ENCODE data around the gene NME4. TPM values are rescaled to one million over a fixed set of nuclear protein-coding genes. Genes with fewer than 3 reads are reported as not detected.

The NME4 gene
- polyA plus RNA-seq, 2 of the 4 experiments (the other 2 are of a cell fraction): 239 to 349 TPM

DNA sequence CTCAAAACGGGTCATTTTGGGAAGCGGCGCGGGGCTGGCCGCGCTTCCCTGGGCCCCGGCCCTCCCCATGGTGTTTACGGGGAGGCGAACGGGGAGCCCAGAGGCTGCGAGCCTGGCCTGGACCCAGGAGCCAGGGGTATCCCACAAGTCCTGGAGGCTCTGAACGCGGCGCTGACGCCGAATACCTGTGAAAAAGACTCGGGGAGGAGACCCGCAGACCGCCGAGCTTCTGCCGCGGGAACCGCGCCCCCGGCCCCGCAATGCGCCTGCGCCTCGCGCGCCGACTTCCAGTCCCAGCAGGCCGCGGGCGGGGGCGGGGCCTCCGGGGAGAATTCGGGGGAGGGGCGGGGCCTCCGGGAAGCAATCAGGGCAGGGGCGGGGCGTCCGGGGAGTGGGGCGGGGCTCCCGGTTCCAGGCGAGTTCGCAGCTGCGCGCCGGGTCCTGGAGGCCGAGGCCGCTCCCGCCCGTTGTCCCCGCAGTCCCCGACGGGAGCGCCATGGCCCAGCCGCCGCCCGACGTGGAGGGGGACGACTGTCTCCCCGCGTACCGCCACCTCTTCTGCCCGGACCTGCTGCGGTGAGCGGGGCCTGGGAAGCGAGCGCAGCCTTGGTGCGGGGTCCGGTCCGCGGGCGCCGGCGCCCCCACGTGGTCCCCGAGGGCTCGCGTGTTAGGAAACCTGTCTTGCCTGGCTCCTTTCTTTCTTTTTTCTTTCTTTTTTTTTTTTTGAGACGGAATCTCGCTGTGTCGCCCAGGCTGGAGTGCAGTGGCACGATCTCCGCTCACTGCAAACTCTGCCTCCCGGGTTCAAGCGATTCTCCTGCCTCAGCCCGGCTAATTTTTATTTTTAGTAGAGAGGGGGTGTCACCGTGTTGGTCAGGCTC is 4.7 kb downstream of the NME4 start, which contains the start of gene DECR2:
Gene DECR2, plus strand, starts transcription at position 418 of the 881 bp plus-strand sequence. Its CDS starts 79 bp downstream, at position 497.
- peak within 1 kb of the TSS; percentile 81 to 88 for H3K27ac ChIP-seq
- peak within 1 kb of the TSS; percentile 84 for H3K4me2 ChIP-seq
- H3K9me3 ChIP-seq: no peaks in the 10 kb centered on the region
- POLR2A ChIA-PET: interaction anchor here (0.6 to 1.7 kb wide), 10 partner anchors 12 to 330 kb away, joined by 3 to 6 read pairs (median 4); partner anchors contain the start of genes MRPL28 and RAB11FIP3
- WGBS (ENCODE audit: missing lambda C conversion rate): under 1% methylated on average over 35 of the region's 91 CpGs
- DNase-seq (ENCODE audit: low read depth in 1 of 2, low spot score in 1 of 2) (peak; percentile 80 to 93), ATAC-seq (peak; percentile 57 to 76), FAIRE-seq (no peak)
- CTCF ChIA-PET: interaction anchor here (0.6 to 2.3 kb wide), 8 partner anchors 9 to 339 kb away, joined by 3 to 14 read pairs (median 4); partner anchors contain the start of gene RAB11FIP3
- peaks cover 37% of the 10 kb centered on the region for H3K4me1 ChIP-seq
- peak within 1 kb of the TSS; percentile 64 for H3K4me3 ChIP-seq
- TF ChIP-seq, protein P1, sequence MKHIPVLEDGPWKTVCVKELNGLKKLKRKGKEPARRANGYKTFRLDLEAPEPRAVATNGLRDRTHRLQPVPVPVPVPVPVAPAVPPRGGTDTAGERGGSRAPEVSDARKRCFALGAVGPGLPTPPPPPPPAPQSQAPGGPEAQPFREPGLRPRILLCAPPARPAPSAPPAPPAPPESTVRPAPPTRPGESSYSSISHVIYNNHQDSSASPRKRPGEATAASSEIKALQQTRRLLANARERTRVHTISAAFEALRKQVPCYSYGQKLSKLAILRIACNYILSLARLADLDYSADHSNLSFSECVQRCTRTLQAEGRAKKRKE (CRISPR knock-in tag; IDR thresholded peaks at IDR 0.05; ENCODE audit: low read depth): no peak
- TF ChIP-seq NPAS2 (CRISPR knock-in tag; IDR thresholded peaks at IDR 0.05; ENCODE audit: borderline replicate concordance) (no peak), CBX2 (IDR thresholded peaks at IDR 0.05; ENCODE audit: borderline replicate concordance, low read depth) (no peak), RNF2 (IDR thresholded peaks at IDR 0.05; ENCODE audit: borderline replicate concordance, low read depth) (0 out of 2 replicates have a peak, but pooled peaks have one; percentile 36), JUN (IDR thresholded peaks at IDR 0.05) (peak; percentile 74 to 96), NR3C1 (IDR thresholded peaks at IDR 0.05) (no peak), FOXS1 (CRISPR knock-in tag; IDR thresholded peaks at IDR 0.05) (no peak), TFCP2L1 (CRISPR knock-in tag; IDR thresholded peaks at IDR 0.05) (0 out of 2 replicates have a peak, but pooled peaks have one; percentile 65), CHD2 (IDR thresholded peaks at IDR 0.05; ENCODE audit: low read length, partially characterized antibody) (no peak), PHF8 (IDR thresholded peaks at IDR 0.05; ENCODE audit: borderline replicate concordance, low read depth) (peak; percentile 70), SREBF2 (IDR thresholded peaks at IDR 0.05) (no peak), MYC (IDR thresholded peaks at IDR 0.05; ENCODE audit: borderline replicate concordance, low read length) (peak; percentile 78; the same call in 1 of the 2 replicates), POLR2A (IDR thresholded peaks at IDR 0.05; ENCODE audit: low read length) (peak; percentile 86), NFE2L2 (conservative IDR thresholded peaks at IDR 0.05; ENCODE audit: low read length) (no peak), RCOR1 (IDR thresholded peaks at IDR 0.05; ENCODE audit: low read depth, low read length) (no peak), ZSCAN20 (CRISPR knock-in tag; IDR thresholded peaks at IDR 0.05) (no peak), KDM1A (IDR thresholded peaks at IDR 0.05; ENCODE audit: low read depth) (no peak), FOSB (CRISPR knock-in tag; IDR thresholded peaks at IDR 0.05) (no peak), RARB (CRISPR knock-in tag; IDR thresholded peaks at IDR 0.05) (no peak), FOSL2 (IDR thresholded peaks at IDR 0.05) (no peak), FOSL2 (CRISPR knock-in tag; IDR thresholded peaks at IDR 0.05) (no peak), CEBPB (IDR thresholded peaks at IDR 0.05) (no peak), HEYL (CRISPR knock-in tag; IDR thresholded peaks at IDR 0.05) (no peak), MAZ (IDR thresholded peaks at IDR 0.05; ENCODE audit: borderline replicate concordance, low read depth, low read length) (no peak), HOXB5 (CRISPR knock-in tag; IDR thresholded peaks at IDR 0.05) (no peak), MAFK (IDR thresholded peaks at IDR 0.05; ENCODE audit: partially characterized antibody) (no peak)
- TF ChIP-seq, protein P2, sequence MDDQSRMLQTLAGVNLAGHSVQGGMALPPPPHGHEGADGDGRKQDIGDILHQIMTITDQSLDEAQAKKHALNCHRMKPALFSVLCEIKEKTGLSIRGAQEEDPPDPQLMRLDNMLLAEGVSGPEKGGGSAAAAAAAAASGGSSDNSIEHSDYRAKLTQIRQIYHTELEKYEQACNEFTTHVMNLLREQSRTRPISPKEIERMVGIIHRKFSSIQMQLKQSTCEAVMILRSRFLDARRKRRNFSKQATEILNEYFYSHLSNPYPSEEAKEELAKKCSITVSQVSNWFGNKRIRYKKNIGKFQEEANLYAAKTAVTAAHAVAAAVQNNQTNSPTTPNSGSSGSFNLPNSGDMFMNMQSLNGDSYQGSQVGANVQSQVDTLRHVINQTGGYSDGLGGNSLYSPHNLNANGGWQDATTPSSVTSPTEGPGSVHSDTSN (IDR thresholded peaks at IDR 0.05): peak; percentile 3
- TF ChIP-seq, protein P3, sequence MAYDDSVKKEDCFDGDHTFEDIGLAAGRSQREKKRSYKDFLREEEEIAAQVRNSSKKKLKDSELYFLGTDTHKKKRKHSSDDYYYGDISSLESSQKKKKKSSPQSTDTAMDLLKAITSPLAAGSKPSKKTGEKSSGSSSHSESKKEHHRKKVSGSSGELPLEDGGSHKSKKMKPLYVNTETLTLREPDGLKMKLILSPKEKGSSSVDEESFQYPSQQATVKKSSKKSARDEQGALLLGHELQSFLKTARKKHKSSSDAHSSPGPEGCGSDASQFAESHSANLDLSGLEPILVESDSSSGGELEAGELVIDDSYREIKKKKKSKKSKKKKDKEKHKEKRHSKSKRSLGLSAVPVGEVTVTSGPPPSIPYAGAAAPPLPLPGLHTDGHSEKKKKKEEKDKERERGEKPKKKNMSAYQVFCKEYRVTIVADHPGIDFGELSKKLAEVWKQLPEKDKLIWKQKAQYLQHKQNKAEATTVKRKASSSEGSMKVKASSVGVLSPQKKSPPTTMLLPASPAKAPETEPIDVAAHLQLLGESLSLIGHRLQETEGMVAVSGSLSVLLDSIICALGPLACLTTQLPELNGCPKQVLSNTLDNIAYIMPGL (CRISPR knock-in tag; IDR thresholded peaks at IDR 0.05; ENCODE audit: borderline replicate concordance): no peak; the same call in 1 of the 2 replicates
- TF ChIP-seq, protein P4, sequence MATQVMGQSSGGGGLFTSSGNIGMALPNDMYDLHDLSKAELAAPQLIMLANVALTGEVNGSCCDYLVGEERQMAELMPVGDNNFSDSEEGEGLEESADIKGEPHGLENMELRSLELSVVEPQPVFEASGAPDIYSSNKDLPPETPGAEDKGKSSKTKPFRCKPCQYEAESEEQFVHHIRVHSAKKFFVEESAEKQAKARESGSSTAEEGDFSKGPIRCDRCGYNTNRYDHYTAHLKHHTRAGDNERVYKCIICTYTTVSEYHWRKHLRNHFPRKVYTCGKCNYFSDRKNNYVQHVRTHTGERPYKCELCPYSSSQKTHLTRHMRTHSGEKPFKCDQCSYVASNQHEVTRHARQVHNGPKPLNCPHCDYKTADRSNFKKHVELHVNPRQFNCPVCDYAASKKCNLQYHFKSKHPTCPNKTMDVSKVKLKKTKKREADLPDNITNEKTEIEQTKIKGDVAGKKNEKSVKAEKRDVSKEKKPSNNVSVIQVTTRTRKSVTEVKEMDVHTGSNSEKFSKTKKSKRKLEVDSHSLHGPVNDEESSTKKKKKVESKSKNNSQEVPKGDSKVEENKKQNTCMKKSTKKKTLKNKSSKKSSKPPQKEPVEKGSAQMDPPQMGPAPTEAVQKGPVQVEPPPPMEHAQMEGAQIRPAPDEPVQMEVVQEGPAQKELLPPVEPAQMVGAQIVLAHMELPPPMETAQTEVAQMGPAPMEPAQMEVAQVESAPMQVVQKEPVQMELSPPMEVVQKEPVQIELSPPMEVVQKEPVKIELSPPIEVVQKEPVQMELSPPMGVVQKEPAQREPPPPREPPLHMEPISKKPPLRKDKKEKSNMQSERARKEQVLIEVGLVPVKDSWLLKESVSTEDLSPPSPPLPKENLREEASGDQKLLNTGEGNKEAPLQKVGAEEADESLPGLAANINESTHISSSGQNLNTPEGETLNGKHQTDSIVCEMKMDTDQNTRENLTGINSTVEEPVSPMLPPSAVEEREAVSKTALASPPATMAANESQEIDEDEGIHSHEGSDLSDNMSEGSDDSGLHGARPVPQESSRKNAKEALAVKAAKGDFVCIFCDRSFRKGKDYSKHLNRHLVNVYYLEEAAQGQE (IDR thresholded peaks at IDR 0.05): no peak
- TF ChIP-seq, protein P5, sequence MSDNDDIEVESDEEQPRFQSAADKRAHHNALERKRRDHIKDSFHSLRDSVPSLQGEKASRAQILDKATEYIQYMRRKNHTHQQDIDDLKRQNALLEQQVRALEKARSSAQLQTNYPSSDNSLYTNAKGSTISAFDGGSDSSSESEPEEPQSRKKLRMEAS (IDR thresholded peaks at IDR 0.05): peak; percentile 81
- TF ChIP-seq, protein P6, sequence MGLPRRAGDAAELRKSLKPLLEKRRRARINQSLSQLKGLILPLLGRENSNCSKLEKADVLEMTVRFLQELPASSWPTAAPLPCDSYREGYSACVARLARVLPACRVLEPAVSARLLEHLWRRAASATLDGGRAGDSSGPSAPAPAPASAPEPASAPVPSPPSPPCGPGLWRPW (IDR thresholded peaks at IDR 0.05): no peak
- TF ChIP-seq, protein P7, sequence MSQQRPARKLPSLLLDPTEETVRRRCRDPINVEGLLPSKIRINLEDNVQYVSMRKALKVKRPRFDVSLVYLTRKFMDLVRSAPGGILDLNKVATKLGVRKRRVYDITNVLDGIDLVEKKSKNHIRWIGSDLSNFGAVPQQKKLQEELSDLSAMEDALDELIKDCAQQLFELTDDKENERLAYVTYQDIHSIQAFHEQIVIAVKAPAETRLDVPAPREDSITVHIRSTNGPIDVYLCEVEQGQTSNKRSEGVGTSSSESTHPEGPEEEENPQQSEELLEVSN (IDR thresholded peaks at IDR 0.05; ENCODE audit: borderline replicate concordance, low read depth): peak; percentile 66; the same call in 1 of the 2 replicates
